Lung (tissue), 12 donors: ENCODE measurements around the gene PEG3. TPM values are rescaled to one million over a fixed set of nuclear protein-coding genes. Genes with fewer than 3 reads are reported as not detected.

Experiments
- ATAC-seq: fragments of 200-7000 bp; cut with Tn5 transposase; one replicate; pipeline ENCODE4 v1.9.1; 2020; ENCODE audit warnings: moderate number of reproducible peaks; ENCODE audit not compliant: insufficient read depth, low FRiP score
- DNase-seq, 3 donors: peaks; one replicate each; pipeline ENCODE4 v3.0.0-alpha.2; 2013 to 2017
- H3K27ac ChIP-seq, 2 donors: one replicate each; pipeline ENCODE4 v1.5.1; 2013; ENCODE audit warnings: mild to moderate bottlenecking in 2 of 2, moderate library complexity in 2 of 2, control low read depth in 1 of 2, inconsistent platforms in 1 of 2, low read depth in 1 of 2, low read length in 1 of 2
- H3K27me3 ChIP-seq, 3 donors: one replicate each; pipeline ENCODE4 v1.5.1; 2013; ENCODE audit warnings: low read length in 2 of 3; ENCODE audit not compliant: control insufficient read depth in 3 of 3, insufficient read depth in 3 of 3
- H3K36me3 ChIP-seq, 4 donors: one replicate each; pipeline ENCODE4 v1.5.1; 2013; ENCODE audit warnings: low read length in 4 of 4, mild to moderate bottlenecking in 1 of 4, moderate library complexity in 1 of 4; ENCODE audit not compliant: control insufficient read depth in 4 of 4, insufficient read depth in 4 of 4
- H3K4me1 ChIP-seq, 5 donors: one replicate each; pipeline ENCODE4 v1.5.1; 2013; ENCODE audit warnings: low read length in 5 of 5, mild to moderate bottlenecking in 2 of 5, moderate library complexity in 1 of 5; ENCODE audit not compliant: control insufficient read depth in 5 of 5, insufficient read depth in 5 of 5
- H3K4me3 ChIP-seq: one replicate; pipeline ENCODE4 v1.5.1; 2013; ENCODE audit warnings: mild to moderate bottlenecking, control low read depth, moderate library complexity
- H3K9ac ChIP-seq, 2 donors: one replicate each; pipeline ENCODE4 v1.5.1; 2013; ENCODE audit warnings: low read length in 2 of 2, control low read depth in 1 of 2; ENCODE audit not compliant: insufficient read depth in 1 of 2
- H3K9me3 ChIP-seq, 4 donors: one replicate each; pipeline ENCODE4 v1.5.1; 2013; ENCODE audit warnings: low read length in 3 of 4, mild to moderate bottlenecking in 1 of 4, moderate library complexity in 1 of 4; ENCODE audit not compliant: control insufficient read depth in 4 of 4, insufficient read depth in 3 of 4
- CTCF ChIP-seq: IDR thresholded peaks from 2 replicates; pipeline ENCODE4 v1.5.1; 2012; ENCODE audit warnings: mild to moderate bottlenecking; ENCODE audit errors: control extremely low read depth, extremely low read depth
- WGBS, 2 donors: extraction: QIAGEN DNeasy Blood & Tissue Kit; methylation state at CpG; one replicate each; pipeline ENCODE4 v1.1.7; 2013; 5-methylcytosine and 5-hydroxymethylcytosine counted together
- polyA plus RNA-seq, 2 donors: library from polyadenylated mRNA; stranded (reverse); fragments of 200-250 nt; gene quantifications; one replicate each; pipeline ENCODE4 v1.2.1, GENCODE V29; 2013
- total RNA-seq, 2 donors: library from RNA; depleted of rRNA in 1 of 2; stranded (reverse); fragments of >200 nt in 1 of 2; gene quantifications; one replicate each; pipeline ENCODE4 v1.2.1, GENCODE V29; 2014 to 2021
- donor health status: control.
- donor health status: control.
- donor health status: Bipolar disorder and iron deficiency.
- donor health status: healthy.
- donor health status: DM: yes; HTN: yes; CAD: no.

Gene PEG3
- total and polyA plus RNA-seq, 4 donors = 0.63 to 35.8 (median 3.2) TPM

DNA sequence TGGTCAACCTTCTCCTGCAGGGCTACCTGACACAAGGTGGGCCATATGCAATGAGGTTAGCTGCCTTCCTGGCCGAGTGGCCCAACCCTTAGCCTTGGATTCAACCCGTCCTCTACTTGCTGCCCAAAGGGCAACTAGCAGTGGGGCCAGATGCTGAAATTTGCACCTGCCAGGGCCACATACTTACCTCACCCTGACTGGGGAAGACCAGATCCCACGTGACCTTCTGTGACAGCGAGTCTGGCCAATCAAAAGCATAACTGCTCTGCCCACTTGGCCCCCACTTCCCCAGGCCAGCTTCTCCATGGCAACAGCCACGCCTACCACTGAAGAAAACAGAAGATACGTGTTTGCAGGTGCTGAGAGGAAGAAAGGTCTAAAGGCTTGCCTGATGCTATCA lies 10.9 kb downstream of the PEG3 start:
- no peak for DNase-seq
- peaks cover 0 to 1% (median 0%) of the 10 kb centered on the region in 4 donors for H3K9me3 ChIP-seq
- H3K36me3 ChIP-seq = peaks cover 0 to 3% (median 0%) of the 10 kb centered on the region in 4 donors
- H3K4me1 ChIP-seq = no peaks in the 10 kb centered on the region
- WGBS, 2 donors = 74 to 79% methylated on average over 6 of the region's 6 CpGs
- no peak overlapping the region for H3K4me3 ChIP-seq
- no peak overlapping the region for H3K9ac ChIP-seq
- ATAC-seq = no peak
- H3K27ac ChIP-seq = no peak overlapping the region
- H3K27me3 ChIP-seq = no peaks in the 10 kb centered on the region
- no peak for TF ChIP-seq CTCF

- no peak for ATAC-seq
- Histone ChIP-seq H3K4me3 (no peak overlapping the region), H3K4me1 (no peaks in the 10 kb centered on the region), H3K27ac (no peak overlapping the region), H3K9me3 (peaks cover 0 to 6% (median 0%) of the 10 kb centered on the region in 4 donors), H3K27me3 (no peaks in the 10 kb centered on the region), H3K9ac (no peak overlapping the region), H3K36me3 (no peaks in the 10 kb centered on the region)
- 78% methylated on average over 2 of the region's 2 CpGs for WGBS, 2 donors
- no peak for DNase-seq
- no peak for TF ChIP-seq CTCF
Measured at GRCh38 chr19:56827708-56828107, 12.8 kb downstream of the PEG3 start.

- no peak overlapping the region for H3K9ac ChIP-seq
- H3K4me3 ChIP-seq = no peak overlapping the region
- peaks cover 0 to 6% (median 0%) of the 10 kb centered on the region in 4 donors for H3K36me3 ChIP-seq
- WGBS, 2 donors = 87 to 92% methylated on average over 6 of the region's 6 CpGs
- peaks cover 0 to 12% (median 0%) of the 10 kb centered on the region in 4 donors for H3K9me3 ChIP-seq
- ATAC-seq = no peak
- DNase-seq = no peak
- no peak overlapping the region for H3K27ac ChIP-seq
- H3K27me3 ChIP-seq = no peaks in the 10 kb centered on the region
- no peaks in the 10 kb centered on the region for H3K4me1 ChIP-seq
- TF ChIP-seq CTCF = no peak
Measured at GRCh38 chr19:56823956-56824355, 16.6 kb downstream of the PEG3 start.

- Histone ChIP-seq H3K27ac (no peak overlapping the region), H3K4me3 (no peak overlapping the region), H3K9ac (no peak overlapping the region), H3K36me3 (peaks cover 0 to 8% (median 0%) of the 10 kb centered on the region in 4 donors), H3K27me3 (no peaks in the 10 kb centered on the region), H3K9me3 (peaks cover 0 to 12% (median 0%) of the 10 kb centered on the region in 4 donors), H3K4me1 (no peaks in the 10 kb centered on the region)
- DNase-seq (no peak), ATAC-seq (no peak)
- WGBS, 2 donors = 94 to 96% methylated on average over 12 of the region's 12 CpGs
- no peak for TF ChIP-seq CTCF
Measured at GRCh38 chr19:56823417-56823816, 17.1 kb downstream of the PEG3 start.
